Hematopoietic multipotent progenitor cell treated with erythropoietin and hydrocortisone succinate and interleukin-3 and kit ligand, for 17 days (in vitro differentiated cells): ENCODE data around the gene MOB3B.
"Not testable (repeated sequence)": the region's sequence is repeated elsewhere in the genome, so short reads cannot be mapped to it uniquely, and the experiment has no call there.

ENCODE experiments used
- DNase-seq: peaks from one replicate; pipeline ENCODE4 v3.0.0-alpha.2; 2015; ENCODE audit warnings: low spot score

MOB3B gene

GRCh38 chr9:27474305-27474704, 55.3 kb downstream of the MOB3B start:
- DNase-seq: no peak

DNA sequence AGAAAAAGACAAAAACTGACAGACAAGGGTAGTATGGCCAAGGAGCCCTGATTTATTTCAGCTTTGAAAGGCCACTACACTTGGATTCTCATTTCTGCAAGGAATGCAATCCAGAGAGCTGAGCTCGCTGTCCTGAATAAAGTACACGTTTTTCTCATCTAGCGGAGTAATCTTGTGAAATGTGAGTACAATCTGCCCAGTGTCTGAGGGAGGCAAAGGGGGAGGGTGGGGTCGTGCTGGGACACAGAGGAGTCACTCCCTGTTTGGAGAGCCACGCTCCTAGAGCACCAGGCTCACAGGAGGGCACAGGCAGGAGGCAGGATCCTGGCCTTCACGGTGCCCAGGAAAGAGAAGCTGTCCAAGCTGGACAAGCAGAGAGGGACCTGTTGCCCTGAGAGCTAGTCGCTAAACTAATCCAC, 56.5 kb downstream of the MOB3B start:
- no peak for DNase-seq

GRCh38 chr9:27472195-27472594, 57.4 kb downstream of the MOB3B start:
- no peak for DNase-seq

GRCh38 chr9:27471789-27472188, 57.8 kb downstream of the MOB3B start:
- no peak for DNase-seq

DNA sequence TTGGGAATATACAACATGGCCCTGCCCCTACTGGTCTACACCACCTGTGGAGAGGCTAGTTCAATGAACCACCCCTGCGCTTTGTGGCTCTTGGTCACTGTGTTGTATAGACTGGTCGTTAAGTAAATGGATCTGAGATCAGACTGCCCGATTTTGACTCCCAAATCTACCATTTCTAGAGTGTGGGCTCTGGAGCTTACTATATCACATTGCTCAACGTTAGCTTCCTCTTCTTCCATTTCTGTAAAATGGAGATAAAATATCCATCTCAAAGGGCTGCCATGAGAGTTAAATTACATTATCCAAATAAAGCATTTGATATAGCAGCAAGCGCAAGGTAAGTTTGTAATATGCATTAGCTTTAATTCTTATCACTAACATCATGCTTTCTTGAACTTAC, 58.2 kb downstream of the MOB3B start:
- DNase-seq: no peak

- no peak for DNase-seq
Observed at GRCh38 chr9:27470291-27470856, 59.2 kb downstream of the MOB3B start.

GRCh38 chr9:27469550-27469949, 60.1 kb downstream of the MOB3B start:
- DNase-seq: no peak

GRCh38 chr9:27468462-27469110, 61.0 kb downstream of the MOB3B start:
- DNase-seq: no peak

- no peak for DNase-seq
Observed at GRCh38 chr9:27468000-27468399, 61.6 kb downstream of the MOB3B start.

- DNase-seq: no peak
Observed at GRCh38 chr9:27467486-27467885, 62.1 kb downstream of the MOB3B start.

GRCh38 chr9:27466516-27466915, 63.1 kb downstream of the MOB3B start:
- not testable (repeated sequence) for DNase-seq

DNA sequence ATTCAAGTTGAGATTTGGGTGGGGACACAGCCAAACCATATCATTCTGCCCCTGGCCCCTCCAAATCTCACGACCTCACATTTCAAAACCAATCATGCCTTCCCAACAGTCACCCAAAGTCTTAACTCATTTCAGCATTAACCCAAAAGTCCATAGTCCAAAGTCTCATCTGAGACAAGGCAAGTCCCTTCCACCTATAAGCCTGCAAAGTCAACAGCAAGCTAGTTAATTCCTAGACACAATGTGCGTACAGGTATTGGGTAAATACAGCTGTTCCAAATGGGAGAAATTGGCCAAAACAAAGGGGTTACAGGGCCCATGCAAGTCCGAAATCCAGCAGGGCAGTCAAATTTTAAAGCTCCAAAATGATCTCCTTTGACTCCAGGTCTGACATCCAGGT, 64.7 kb downstream of the MOB3B start:
- DNase-seq: not testable (repeated sequence)

DNA sequence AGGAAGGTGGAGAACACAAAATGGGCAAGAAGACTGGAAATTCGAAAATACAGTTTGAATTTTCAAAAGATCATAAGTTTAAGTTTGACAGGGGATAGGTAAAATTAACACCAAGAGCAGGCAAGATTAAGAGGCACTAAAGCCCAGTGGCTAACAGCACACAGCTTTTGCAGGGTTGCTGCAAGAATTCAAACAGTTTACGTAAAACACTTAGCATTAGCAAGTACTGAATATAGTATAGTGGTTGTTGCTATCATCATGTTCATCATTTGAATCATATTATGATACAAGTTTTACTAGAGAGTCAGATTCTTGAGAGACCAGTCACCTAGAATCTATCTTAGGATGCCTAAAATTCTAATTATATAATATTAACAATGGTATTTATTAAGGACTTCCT, 66.8 kb downstream of the MOB3B start:
- DNase-seq: no peak

GRCh38 chr9:27462434-27462833, 67.2 kb downstream of the MOB3B start:
- DNase-seq: no peak

GRCh38 chr9:27460226-27461023, 69.2 kb downstream of the MOB3B start:
- no peak for DNase-seq

- DNase-seq: no peak
Observed at GRCh38 chr9:27457445-27457844, 72.2 kb downstream of the MOB3B start.

DNA sequence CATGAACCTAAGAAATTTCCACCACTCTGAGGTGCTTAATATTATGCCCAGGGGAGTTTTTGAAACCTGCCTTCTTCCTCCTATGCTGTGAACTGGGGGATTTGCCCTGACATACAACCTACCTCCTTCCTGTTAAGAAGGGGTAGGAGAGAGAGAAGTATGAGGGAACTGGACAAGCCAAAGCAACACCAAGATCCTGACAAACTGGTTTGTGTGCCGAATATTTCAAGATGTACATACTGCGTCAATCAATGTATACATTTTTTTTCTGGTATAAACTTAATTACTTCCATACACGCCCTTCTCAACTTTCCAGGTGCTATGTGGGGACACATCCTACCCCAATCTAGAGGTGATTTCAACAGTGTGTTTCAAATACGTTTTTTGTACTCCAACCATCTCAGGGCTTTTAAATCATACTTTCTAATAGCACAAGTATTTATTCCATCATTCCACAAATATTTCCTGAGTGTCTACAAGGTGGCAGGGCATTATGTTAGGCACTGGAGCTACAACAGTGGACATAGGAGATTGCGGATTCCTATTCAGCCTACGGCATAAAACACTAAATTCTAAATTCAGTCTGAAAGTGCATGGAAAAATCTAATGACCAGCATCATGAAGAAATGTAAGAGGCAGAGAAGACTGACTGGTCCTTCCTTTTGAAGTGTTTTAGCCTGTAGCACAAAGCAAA, 75.6 kb downstream of the MOB3B start:
- no peak for DNase-seq

DNA sequence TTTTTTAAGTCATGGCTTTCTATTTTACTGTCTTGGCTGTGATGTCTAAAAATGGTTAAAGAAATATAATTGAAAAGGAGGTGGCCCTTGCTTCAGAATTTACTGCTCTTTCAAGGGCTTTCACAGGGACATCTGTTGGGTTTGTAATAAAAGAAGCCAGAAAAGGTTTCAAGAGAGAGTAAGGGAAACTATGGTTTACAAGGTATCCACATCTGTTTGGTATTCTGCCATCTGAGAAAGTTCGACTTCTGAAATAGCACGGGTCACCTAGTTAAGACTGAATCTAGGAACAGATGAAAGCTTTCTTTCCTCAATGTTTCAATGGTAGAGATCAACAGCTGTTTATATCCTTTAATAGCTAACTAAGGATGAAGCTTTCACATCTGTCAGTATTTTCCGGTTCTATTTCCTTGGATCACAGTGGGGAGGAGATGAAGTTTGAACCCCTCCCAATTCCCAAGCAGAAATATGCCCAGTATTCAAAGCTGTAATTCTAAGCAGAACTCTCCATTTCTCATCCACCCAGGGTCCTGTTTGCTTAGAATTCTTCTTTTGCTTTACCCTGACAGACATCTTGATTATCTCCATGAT, 78.3 kb downstream of the MOB3B start:
- no peak for DNase-seq

DNA sequence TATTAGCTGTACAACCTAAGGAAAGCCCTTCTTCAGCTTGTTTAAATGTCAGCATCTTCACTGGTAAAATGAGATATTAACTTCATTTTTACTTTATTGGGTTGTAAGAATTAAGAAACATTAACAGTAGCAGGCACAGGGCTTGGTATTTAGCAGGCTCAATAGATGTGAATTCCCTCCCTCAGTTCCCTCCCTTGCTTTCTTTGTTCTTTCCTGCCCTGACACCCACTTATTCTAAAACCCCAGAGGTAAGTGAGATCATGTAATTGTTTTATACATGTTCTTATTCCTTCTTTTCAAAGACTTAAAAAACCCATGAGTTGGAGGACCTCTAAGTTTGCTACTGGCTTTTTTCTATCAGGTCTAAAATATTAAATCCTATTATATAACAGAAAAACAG, 78.9 kb downstream of the MOB3B start:
- DNase-seq: no peak

DNA sequence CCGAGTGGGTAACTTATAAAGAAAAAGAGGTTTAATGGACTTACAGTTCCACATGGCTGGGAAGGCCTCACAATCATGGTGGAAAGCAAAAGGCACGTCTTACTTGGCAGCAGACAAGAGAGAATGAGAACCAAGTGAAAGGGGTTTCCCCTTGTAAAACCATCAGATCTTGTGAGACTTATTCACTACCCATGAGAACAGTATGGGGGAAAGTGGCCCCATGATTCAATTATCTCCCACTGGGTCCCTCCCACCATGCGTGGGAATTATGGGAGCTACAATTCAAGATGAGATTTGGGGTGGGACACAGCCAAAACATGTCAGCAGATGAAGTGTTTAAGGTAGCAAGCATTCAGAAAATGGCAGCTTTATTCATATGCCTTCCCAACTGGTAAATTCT, 81.3 kb downstream of the MOB3B start:
- not testable (repeated sequence) for DNase-seq

- DNase-seq: no peak
Observed at GRCh38 chr9:27447031-27447683, 82.5 kb downstream of the MOB3B start.

DNA sequence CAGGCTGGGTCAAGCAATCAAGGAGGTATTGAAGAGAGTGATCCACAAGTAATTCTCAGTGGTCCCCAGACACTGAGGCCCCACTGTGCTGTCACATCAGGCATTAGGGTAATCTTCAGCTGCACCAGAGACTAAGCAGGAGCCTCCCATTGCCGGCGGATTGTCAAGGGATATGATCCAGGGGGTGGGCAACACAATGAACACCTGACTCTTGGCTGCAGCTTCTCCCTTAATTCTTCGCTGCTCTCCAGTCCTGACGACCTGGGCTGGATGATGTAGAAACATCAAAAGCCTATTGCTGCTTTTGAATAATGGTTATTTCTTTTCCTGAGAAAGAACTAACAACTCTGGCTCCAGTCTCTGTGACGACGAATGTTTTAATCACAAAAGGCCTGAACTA, 83.9 kb downstream of the MOB3B start:
- DNase-seq: no peak
